Measurements from ENCODE around the gene RNF8. TPM values are rescaled to one million over a fixed set of nuclear protein-coding genes. Genes with fewer than 3 reads are reported as not detected.
"Not testable (repeated sequence)": the region's sequence is repeated elsewhere in the genome, so short reads cannot be mapped to it uniquely, and the experiment has no call there.

Gene RNF8, protein sequence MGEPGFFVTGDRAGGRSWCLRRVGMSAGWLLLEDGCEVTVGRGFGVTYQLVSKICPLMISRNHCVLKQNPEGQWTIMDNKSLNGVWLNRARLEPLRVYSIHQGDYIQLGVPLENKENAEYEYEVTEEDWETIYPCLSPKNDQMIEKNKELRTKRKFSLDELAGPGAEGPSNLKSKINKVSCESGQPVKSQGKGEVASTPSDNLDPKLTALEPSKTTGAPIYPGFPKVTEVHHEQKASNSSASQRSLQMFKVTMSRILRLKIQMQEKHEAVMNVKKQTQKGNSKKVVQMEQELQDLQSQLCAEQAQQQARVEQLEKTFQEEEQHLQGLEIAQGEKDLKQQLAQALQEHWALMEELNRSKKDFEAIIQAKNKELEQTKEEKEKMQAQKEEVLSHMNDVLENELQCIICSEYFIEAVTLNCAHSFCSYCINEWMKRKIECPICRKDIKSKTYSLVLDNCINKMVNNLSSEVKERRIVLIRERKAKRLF
- 33.6 and 34.4 TPM in 2 replicates for total RNA-seq (2014; rRNA removed; shearing (Covaris generic))

DNA sequence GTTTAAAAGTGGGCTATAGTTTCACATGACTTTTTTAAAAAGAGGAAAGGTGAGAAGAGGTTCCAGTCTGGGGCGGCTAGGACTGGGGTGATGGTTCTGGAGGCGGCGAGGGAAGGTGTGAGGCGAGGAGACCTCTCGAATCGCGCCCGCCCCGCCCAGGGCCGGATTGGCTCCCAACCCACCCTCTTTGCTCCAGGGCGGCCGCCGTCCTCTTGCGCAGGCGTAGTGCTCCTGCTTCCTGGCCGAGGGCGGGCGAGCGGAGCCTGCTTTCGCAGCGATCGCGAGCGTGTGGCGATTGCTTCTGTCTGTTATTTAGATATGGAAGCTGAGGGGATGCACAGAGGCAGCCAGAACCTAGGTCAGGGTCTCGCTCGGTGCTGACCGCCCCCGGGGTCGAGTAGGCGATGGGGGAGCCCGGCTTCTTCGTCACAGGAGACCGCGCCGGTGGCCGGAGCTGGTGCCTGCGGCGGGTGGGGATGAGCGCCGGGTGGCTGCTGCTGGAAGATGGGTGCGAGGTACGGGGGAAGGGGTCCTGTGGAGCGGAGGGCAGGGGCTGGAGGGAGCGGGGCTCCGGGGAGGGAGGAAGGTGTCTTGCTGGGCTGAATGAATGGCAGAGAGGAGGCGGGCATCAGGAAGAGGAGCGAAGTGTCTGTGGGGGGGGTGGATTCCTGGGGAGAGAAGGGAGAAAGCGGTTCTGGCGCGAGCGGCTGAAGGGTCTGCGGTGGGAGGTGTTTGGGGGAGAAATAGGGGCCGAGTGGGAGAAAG lies at the start of gene RNF8:
Gene RNF8 (plus strand): TSS at position 223 of the 765 bp plus-strand sequence. CDS start 182 bp downstream, at position 405.
- DNase-seq (ENCODE audit: low read depth in 1 of 2, low spot score in 2 of 2), result peak; percentile 84 to 93
- Histone ChIP-seq H3K9me3 (replicated peaks) (no peaks in the 10 kb centered on the region), H3K27ac (no peak within 1 kb of the TSS), H3K27me3 (replicated peaks) (no peaks in the 10 kb centered on the region), H3K4me3 (peak within 1 kb of the TSS; percentile 71), H3K36me3 (peaks cover 11% of the 10 kb centered on the region), H3K4me1 (replicated peaks) (peaks cover 9% of the 10 kb centered on the region; the same call in 1 of the 2 replicates)

DNA sequence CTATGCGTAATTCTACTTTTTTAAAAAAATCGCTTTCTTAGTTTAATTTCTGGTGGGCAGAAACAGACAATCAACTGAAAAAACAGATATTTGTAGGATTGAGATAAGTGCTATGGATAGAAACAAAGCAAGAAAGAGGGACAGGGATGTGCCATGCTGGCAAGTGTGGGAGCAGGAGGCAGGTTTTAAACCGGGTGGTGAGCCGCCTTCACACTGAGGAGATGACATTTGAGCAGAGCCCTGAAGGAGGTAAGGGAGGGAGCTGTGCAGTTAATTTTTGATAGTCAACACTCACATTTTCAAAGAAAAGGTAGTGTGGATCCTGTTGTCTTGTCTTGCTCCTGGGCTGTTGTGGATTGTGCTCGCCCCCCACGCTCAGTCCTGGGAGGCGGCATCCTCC lies 49.0 kb upstream of the RNF8 start:
- Histone ChIP-seq H3K27me3 (replicated peaks) (no peaks in the 10 kb centered on the region), H3K36me3 (peaks cover 44% of the 10 kb centered on the region), H3K4me1 (replicated peaks) (no peaks in the 10 kb centered on the region), H3K27ac (no peak overlapping the region), H3K9me3 (replicated peaks) (no peaks in the 10 kb centered on the region), H3K4me3 (no peak overlapping the region)
- no peak for DNase-seq (ENCODE audit: low read depth in 1 of 2, low spot score in 2 of 2)

DNA sequence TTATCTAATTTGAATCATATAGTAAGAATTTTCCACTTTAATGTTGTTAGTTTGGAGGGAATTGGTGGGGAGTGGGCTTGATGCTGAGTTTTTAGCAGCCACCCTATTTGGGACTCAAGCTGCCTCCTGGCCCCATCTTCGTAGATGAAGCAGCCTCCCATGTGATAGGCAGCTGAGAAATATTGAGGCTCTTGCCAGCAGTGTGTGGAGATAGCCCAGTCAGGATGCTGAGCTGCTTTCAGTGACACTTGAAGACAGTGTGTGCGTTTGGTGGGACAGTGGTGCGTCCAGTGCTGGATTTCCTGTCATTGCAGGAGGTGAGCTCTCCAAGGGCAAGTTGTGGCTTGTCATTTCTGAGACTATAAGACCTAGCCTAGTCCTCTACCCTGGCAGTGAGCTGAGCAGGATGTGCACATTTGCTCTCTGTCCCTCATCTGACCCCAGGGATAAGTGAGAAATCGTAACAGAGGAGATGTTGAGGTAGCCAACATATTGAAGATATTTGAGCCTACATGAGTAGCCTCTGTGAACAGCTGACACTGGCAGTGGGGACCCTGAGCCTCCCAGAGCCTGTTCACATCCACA lies 47.9 kb upstream of the RNF8 start:
- Histone ChIP-seq H3K27me3 (replicated peaks) (no peaks in the 10 kb centered on the region), H3K36me3 (peaks cover 44% of the 10 kb centered on the region), H3K4me3 (no peak overlapping the region), H3K27ac (no peak overlapping the region), H3K9me3 (replicated peaks) (no peaks in the 10 kb centered on the region), H3K4me1 (replicated peaks) (no peaks in the 10 kb centered on the region)
- DNase-seq (ENCODE audit: low read depth in 1 of 2, low spot score in 2 of 2), result no peak

DNA sequence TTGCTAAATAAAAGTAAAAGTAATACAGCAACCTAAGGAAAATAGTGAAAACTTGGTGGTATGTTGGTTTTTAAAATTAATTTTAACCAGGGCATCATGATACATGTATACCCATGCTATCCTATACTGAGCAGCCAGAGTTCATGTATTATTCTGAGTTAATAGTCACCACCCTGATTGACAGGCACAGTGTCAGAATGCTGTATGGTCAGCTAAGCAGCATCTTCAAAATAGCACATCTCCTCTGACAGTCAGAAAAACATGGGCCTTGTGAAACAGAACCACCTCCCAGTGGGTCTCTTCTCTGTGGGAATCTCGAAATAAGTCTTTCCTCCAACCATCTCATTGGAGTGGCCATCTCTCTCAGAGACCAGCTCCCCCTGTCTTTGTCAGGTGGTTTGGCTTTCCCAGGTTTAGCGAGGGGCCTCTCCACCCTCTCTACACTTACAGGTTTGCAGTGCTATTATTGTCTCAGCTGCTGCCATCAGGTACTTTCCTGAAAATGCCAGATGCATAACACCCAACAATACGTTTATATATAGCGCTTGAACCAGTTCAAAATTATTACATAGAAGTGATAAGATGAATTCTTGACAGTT lies 47.1 kb upstream of the RNF8 start:
- Histone ChIP-seq H3K36me3 (peaks cover 44% of the 10 kb centered on the region), H3K27ac (no peak overlapping the region), H3K9me3 (replicated peaks) (no peaks in the 10 kb centered on the region), H3K27me3 (replicated peaks) (no peaks in the 10 kb centered on the region), H3K4me3 (no peak overlapping the region), H3K4me1 (replicated peaks) (peaks cover 6% of the 10 kb centered on the region)
- no peak for DNase-seq (ENCODE audit: low read depth in 1 of 2, low spot score in 2 of 2)

DNA sequence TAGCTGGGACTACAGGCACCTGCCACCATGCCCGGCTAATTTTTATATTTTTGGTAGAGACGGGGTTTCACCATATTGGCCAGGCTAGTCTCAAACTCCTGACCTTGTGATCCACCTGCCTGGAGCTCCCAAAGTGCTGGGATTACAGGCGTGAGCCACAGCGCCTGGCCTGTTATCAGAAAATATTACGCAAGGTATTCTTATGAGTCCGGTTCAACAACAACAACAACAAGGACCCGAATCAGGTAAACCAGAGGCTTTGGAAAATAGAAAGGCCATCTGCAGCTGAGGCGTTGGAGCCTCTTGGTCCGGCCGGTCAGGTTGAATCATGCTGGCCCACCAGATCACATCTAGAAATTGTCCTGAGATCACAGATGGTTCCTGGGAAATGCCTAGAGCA lies 46.3 kb upstream of the RNF8 start:
- H3K4me3 ChIP-seq; H3K27ac ChIP-seq; DNase-seq (ENCODE audit: low read depth in 1 of 2, low spot score in 2 of 2); H3K27me3 ChIP-seq (replicated peaks); H3K9me3 ChIP-seq (replicated peaks): not testable (repeated sequence)
- Histone ChIP-seq H3K4me1 (replicated peaks) (peaks cover 13% of the 10 kb centered on the region), H3K36me3 (peaks cover 39% of the 10 kb centered on the region)

DNA sequence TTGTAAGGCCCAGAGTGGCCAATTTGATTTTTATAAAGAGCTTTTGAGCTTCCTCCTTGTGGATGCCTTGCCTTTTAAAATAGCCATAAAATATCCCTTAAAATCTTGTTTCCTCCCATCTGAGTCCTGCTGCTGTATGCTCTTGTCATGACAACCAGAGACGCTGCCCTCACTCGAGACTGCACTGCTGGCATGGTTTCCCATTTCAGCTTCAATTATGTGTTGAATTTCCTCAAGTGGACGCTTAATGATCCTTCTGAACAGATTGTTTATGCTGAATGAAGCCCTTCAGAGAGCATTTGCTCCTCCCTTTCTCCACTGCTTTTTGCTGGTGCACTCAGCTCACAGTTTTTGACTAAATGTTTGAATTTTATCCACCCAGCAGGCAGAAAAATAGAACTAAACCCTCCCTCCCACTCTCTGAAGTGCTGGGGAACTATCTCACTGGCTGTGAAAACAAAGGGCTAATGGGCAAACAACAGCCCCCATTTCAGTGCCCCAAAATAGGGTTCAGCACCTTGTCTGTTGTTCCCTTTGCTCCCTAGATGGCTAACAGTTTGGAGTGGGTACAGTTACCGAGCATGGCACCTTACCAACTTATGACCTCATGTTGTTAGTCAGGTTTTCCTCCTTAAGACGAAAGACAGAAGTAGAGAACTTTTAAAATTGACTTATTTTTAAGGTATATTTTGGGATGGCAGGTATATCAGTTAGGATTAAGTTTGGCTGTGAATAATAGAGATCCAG lies 45.5 kb upstream of the RNF8 start:
- Histone ChIP-seq H3K4me1 (replicated peaks) (peaks cover 15% of the 10 kb centered on the region), H3K36me3 (peaks cover 38% of the 10 kb centered on the region), H3K4me3 (no peak overlapping the region), H3K9me3 (replicated peaks) (no peaks in the 10 kb centered on the region), H3K27me3 (replicated peaks) (no peaks in the 10 kb centered on the region), H3K27ac (no peak overlapping the region)
- no peak for DNase-seq (ENCODE audit: low read depth in 1 of 2, low spot score in 2 of 2)

DNA sequence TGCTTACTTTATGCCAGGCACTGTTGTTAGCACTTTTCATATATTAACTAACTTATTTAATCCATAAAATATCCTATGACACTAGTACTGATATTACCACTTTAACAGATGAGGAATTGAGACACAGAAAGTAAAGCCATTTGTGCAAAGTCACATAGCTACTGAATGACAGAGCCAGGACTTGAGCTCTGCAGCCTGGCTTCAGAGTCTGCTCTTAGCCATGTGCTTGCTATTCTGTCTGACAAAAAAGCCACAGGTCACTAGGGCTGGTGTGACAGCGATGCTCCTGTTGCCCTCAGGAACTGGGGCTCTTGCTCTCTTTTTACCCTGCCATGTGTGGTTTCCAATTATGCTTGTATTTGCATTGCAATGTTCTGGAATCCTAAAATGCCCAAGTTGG lies 44.7 kb upstream of the RNF8 start:
- Histone ChIP-seq H3K27ac (no peak overlapping the region), H3K4me3 (no peak overlapping the region), H3K27me3 (replicated peaks) (no peaks in the 10 kb centered on the region), H3K36me3 (peaks cover 37% of the 10 kb centered on the region), H3K4me1 (replicated peaks) (peaks cover 15% of the 10 kb centered on the region), H3K9me3 (replicated peaks) (no peaks in the 10 kb centered on the region)
- DNase-seq (ENCODE audit: low read depth in 1 of 2, low spot score in 2 of 2), result no peak

DNA sequence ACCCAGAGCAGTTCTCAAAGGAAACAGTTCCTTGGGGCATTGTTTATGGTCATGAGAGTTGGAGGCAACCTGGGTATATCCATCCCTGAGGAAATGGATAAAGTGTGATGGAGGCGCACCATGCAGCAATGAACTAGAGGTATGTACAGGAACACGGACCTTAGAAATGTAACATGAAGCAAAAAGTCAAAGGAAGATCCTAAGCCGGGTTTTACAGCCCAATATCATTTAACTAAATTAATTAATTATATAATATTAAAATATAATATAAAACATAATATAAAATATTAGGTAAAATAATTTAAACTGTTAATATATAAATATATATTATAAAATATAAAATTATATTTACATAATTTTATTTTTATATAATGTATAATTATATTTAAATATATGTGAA lies 44.1 kb upstream of the RNF8 start:
- Histone ChIP-seq H3K27me3 (replicated peaks) (no peaks in the 10 kb centered on the region), H3K9me3 (replicated peaks) (no peaks in the 10 kb centered on the region), H3K4me1 (replicated peaks) (peaks cover 15% of the 10 kb centered on the region), H3K4me3 (no peak overlapping the region), H3K36me3 (peaks cover 40% of the 10 kb centered on the region), H3K27ac (no peak overlapping the region)
- no peak for DNase-seq (ENCODE audit: low read depth in 1 of 2, low spot score in 2 of 2)

DNA sequence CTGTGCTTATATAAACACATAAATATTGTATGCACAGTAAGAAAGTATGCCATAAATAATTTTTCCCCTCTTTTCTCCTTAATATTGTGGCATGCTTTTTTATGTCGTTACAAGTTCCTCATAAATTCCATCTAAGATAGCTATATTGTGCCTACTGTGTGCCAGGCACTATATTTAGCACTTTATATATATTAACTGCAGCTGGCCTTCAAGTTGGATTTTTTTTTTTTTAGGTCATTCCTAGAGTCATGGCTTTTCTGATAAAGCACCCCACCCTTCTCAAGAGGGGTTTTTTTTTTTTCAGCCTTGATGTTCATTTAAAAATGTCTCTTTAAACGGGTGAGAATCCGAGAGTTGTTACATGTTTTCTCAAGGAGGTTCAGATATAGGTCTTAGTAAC lies 42.8 kb upstream of the RNF8 start:
- H3K27me3 ChIP-seq (replicated peaks), result no peaks in the 10 kb centered on the region
- H3K4me1 ChIP-seq (replicated peaks), result peaks cover 15% of the 10 kb centered on the region
- H3K4me3 ChIP-seq, result no peak overlapping the region
- peaks cover 46% of the 10 kb centered on the region for H3K36me3 ChIP-seq
- DNase-seq (ENCODE audit: low read depth in 1 of 2, low spot score in 2 of 2), result no peak
- no peaks in the 10 kb centered on the region for H3K9me3 ChIP-seq (replicated peaks)
- H3K27ac ChIP-seq, result no peak overlapping the region

DNA sequence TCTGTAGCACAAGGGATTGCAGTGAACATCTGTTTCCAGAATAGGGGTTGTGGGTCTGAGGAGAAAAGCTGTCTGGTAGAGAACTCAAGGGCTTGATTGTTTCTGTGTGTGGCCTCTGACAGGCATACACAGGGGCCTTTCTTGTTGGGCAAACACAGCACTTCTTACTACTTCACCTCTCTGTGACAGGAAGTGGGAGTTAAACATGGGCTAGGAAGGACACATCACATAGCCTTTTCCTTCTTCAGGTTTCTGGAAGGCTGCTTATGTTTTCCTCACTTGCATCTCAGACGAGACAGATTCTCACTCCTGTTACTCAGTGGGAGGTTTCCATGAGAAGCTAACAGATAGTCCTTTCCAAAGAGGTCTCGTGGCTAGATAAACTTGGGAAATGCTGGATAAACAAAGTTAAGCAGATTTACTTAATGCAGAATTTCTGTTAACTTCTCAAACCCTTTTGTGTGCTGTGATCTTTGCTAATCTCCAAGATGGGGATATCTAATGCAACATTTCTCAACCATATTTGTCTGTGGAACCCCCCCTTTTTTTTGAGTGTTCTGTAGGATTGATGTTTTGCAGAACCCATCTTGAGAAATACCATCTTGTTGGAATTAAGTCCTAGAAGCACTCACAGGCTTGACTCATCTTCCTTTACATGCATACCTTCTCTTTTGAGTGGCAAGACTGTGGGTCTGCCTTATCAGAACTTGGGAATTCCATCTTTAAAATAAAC lies 41.9 kb upstream of the RNF8 start:
- Histone ChIP-seq H3K4me3 (no peak overlapping the region), H3K9me3 (replicated peaks) (no peaks in the 10 kb centered on the region), H3K4me1 (replicated peaks) (peaks cover 15% of the 10 kb centered on the region), H3K27me3 (replicated peaks) (no peaks in the 10 kb centered on the region), H3K36me3 (peaks cover 46% of the 10 kb centered on the region), H3K27ac (no peak overlapping the region)
- DNase-seq (ENCODE audit: low read depth in 1 of 2, low spot score in 2 of 2), result peak in 1 of 2 experiments; percentile 11

DNA sequence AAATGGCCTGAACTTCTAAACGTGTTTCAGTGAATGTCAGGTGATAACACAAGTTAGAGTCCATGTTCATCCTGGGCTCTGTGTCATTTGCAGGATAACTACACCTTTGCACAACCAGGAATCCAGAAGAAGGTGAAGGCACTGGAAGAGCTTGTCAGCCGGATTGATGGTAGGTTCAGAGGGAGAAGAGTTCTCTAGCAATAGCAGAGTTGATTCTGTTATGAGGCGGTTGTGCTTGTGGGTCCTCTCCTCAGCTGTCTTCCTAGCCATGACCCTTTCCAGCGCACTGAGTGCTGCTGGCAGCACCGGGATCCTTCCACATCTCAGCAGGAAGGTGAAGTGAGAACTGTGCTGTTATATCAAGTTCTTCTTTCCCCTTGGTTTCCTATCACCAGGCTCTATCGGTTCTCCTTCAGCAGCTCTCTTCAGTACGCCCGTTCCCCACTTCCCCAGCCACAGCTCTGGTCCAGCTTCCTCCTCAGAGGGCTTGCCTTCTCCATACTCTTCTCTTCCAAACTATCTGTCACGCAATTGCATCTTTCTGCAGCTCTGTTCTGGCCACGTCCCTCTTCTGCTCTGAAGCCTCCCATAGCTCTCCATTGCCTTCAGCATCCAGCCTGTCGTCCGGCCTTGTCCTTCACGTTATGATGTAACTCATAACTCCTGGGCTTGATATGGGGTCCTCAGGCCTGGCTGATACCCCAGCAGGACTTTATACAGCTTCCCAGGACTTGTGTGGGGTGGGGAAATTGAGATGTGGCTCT lies 39.9 kb upstream of the RNF8 start:
- no peak for DNase-seq (ENCODE audit: low read depth in 1 of 2, low spot score in 2 of 2)
- Histone ChIP-seq H3K4me1 (replicated peaks) (peaks cover 15% of the 10 kb centered on the region), H3K9me3 (replicated peaks) (no peaks in the 10 kb centered on the region), H3K36me3 (peaks cover 60% of the 10 kb centered on the region), H3K27me3 (replicated peaks) (no peaks in the 10 kb centered on the region), H3K4me3 (no peak overlapping the region), H3K27ac (no peak overlapping the region)

DNA sequence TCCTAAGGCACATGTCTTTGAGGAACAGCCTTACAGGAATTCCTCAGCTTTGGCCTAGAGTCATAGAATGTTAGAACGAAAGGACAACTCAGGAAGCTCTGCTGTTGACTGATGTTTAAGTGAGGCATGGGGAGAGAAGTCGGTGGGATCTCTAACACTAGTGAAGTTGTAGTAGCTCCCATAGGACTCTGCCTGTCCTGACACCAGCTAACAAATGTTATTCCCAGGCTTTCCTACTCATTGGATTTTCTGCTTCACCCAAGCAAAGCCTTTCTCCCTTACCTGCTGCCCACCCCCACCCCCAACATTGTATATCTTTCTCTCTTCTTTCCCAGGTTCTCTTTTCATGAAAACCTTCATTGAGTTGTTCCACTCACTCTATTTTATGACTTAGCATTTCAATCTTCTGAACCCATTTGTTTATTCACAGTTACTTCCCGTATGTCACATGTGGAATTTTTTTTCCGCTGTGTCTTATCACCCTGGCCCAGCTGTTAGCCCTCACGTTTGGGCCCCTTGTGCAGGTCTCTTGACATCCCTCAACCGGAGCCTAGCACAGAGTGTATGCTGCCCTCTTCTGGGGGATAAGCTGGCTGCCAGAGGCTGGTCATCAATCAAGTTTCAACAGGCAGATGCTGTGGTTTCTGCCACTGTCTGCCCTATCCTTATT lies 39.2 kb upstream of the RNF8 start:
- H3K27ac ChIP-seq, result no peak overlapping the region
- no peaks in the 10 kb centered on the region for H3K27me3 ChIP-seq (replicated peaks)
- H3K9me3 ChIP-seq (replicated peaks), result no peaks in the 10 kb centered on the region
- H3K4me3 ChIP-seq, result no peak overlapping the region
- H3K36me3 ChIP-seq, result peaks cover 63% of the 10 kb centered on the region
- no peak for DNase-seq (ENCODE audit: low read depth in 1 of 2, low spot score in 2 of 2)
- peaks cover 15% of the 10 kb centered on the region for H3K4me1 ChIP-seq (replicated peaks)

Data from SJSA1 (cell line).